Psoas muscle (tissue), 8 donors: ENCODE data around the gene CABP2. TPM values are rescaled to one million over a fixed set of nuclear protein-coding genes. Genes with fewer than 3 reads are reported as not detected.
"Not testable (repeated sequence)": the region's sequence is repeated elsewhere in the genome, so short reads cannot be mapped to it uniquely, and the experiment has no call there.

Experiments
- ATAC-seq, 4 donors: fragments of 200-7000 bp; cut with Tn5 transposase; one replicate each; pipeline ENCODE4 v1.9.1; 2020; ENCODE audit warnings: moderate library complexity in 3 of 4, mild to moderate bottlenecking in 2 of 4
- DNase-seq, 2 donors: peaks; one replicate each; pipeline ENCODE4 v3.0.0-alpha.2; 2020
- H3K27ac ChIP-seq: fragments of 200-600 bp; one replicate; pipeline ENCODE4 v1.8.0; 2022
- H3K27me3 ChIP-seq, 3 donors: fragments of 200-600 bp in 1 of 3; one replicate each; pipeline versions ENCODE4 v1.6.1 to v1.8.0; 2013 to 2022; ENCODE audit warnings: low read length in 2 of 3, mild to moderate bottlenecking in 2 of 3, moderate library complexity in 1 of 3; ENCODE audit not compliant: insufficient read depth in 3 of 3
- H3K36me3 ChIP-seq, 2 donors: fragments of 200-600 bp in 1 of 2; one replicate each; pipeline versions ENCODE4 v1.6.1 to v1.8.0; 2013 to 2022; ENCODE audit warnings: low read depth in 1 of 2, mild to moderate bottlenecking in 1 of 2, moderate library complexity in 1 of 2; ENCODE audit not compliant: insufficient read depth in 1 of 2
- H3K4me1 ChIP-seq: fragments of 200-600 bp; one replicate; pipeline ENCODE4 v1.8.0; 2022
- H3K4me3 ChIP-seq: fragments of 200-600 bp; one replicate; pipeline ENCODE4 v1.8.0; 2022; ENCODE audit warnings: mild to moderate bottlenecking
- H3K9me3 ChIP-seq: fragments of 200-600 bp; one replicate; pipeline ENCODE4 v1.8.0; 2022
- CTCF ChIP-seq: fragments of 200-600 bp; IDR thresholded peaks from one replicate; pipeline ENCODE4 v1.8.0; 2022; ENCODE audit warnings: antibody characterized with exemption
- WGBS, 3 donors: extraction: QIAGEN DNeasy Blood & Tissue Kit; methylation state at CpG; one replicate each; pipeline versions ENCODE4 v1.1.6 to v1.1.7; 2013; 5-methylcytosine and 5-hydroxymethylcytosine counted together
- intact Hi-C, 2 donors: fragments of 100-400 bp; cut with DNase I; formaldehyde crosslinking; loops; one replicate each; pipeline versions ENCODE4 v1.11.0 to v1.14.2; 2022
- polyA plus RNA-seq, 3 donors: library from polyadenylated mRNA; stranded (reverse); fragments of 200-250 nt; gene quantifications; one replicate each; pipeline ENCODE4 v1.2.3, GENCODE V29; 2013
- total RNA-seq, 4 donors: library from RNA; stranded (reverse); fragmentation: NEBNext Ultra II Directional in 2 of 4; extraction: Animal tissue kit (Norgen Biotek cat#: 25700) in 2 of 4; gene quantifications; one replicate each; pipeline versions ENCODE4 v1.2.1 to v1.2.4, GENCODE V29; 2021 to 2023
- donor health status: healthy with polysubstance abuse.
- donor health status: DM: no; HTN: no; CAD: no; lungs with moderate emphysema.
- donor health status: Bipolar disorder and iron deficiency.
- donor health status: healthy.
- donor health status: DM: yes; HTN: yes; CAD: no.
- donor health status: DM: no; HTN: no; CAD: no.
- donor health status: DM: no; HTN: no; CAD: no.
- donor health status: DM: yes; HTN: yes; CAD: no.

Gene CABP2
- total and polyA plus RNA-seq, 7 donors = not detected

GRCh38 chr11:67516806-67517205 is 6.4 kb downstream of the CABP2 start:
- ATAC-seq (no peak), DNase-seq (peak in 1 of 2 donors; percentile 31)
- 90 to 94% (median 94%) methylated on average over 9 of the region's 9 CpGs for WGBS, 3 donors
- intact Hi-C loops = no loop called here
- H3K4me1 ChIP-seq = no peaks in the 10 kb centered on the region
- no peak overlapping the region for H3K27ac ChIP-seq
- H3K36me3 ChIP-seq = no peaks in the 10 kb centered on the region
- no peaks in the 10 kb centered on the region for H3K9me3 ChIP-seq
- no peak overlapping the region for H3K4me3 ChIP-seq
- H3K27me3 ChIP-seq = peaks cover 0 to 10% (median 0%) of the 10 kb centered on the region in 3 donors
- TF ChIP-seq CTCF = no peak

- H3K4me1 ChIP-seq = no peaks in the 10 kb centered on the region
- WGBS, 3 donors = 73 to 79% (median 74%) methylated on average over 7 of the region's 7 CpGs
- no peaks in the 10 kb centered on the region for H3K36me3 ChIP-seq
- intact Hi-C loops = no loop called here
- no peak for ATAC-seq
- DNase-seq = no peak
- H3K27ac ChIP-seq = no peak overlapping the region
- no peak for TF ChIP-seq CTCF
- no peaks in the 10 kb centered on the region for H3K9me3 ChIP-seq
- no peak overlapping the region for H3K4me3 ChIP-seq
- H3K27me3 ChIP-seq = peaks cover 0 to 10% (median 0%) of the 10 kb centered on the region in 3 donors
Observed at GRCh38 chr11:67514116-67514515, 9.1 kb downstream of the CABP2 start.

GRCh38 chr11:67511558-67511957 is 11.7 kb downstream of the CABP2 start:
- ATAC-seq, intact Hi-C loops, H3K27ac ChIP-seq, H3K9me3 ChIP-seq, H3K27me3 ChIP-seq, H3K4me3 ChIP-seq, H3K36me3 ChIP-seq: not testable (repeated sequence)
- WGBS, 3 donors = 85 to 91% (median 87%) methylated on average over 4 of the region's 4 CpGs
- peaks cover 11% of the 10 kb centered on the region for H3K4me1 ChIP-seq
- DNase-seq = peak in 1 of 2 donors; percentile 28

- no peak overlapping the region for H3K27ac ChIP-seq
- 50 to 53% (median 53%) methylated on average over 3 of the region's 3 CpGs for WGBS, 3 donors
- peaks cover 0 to 10% (median 4%) of the 10 kb centered on the region in 3 donors for H3K27me3 ChIP-seq
- H3K9me3 ChIP-seq = no peaks in the 10 kb centered on the region
- DNase-seq = no peak
- peaks cover 24% of the 10 kb centered on the region for H3K4me1 ChIP-seq
- peaks cover 0 to 11% of the 10 kb centered on the region in 2 donors for H3K36me3 ChIP-seq
- no peak for TF ChIP-seq CTCF
- H3K4me3 ChIP-seq = no peak overlapping the region
- intact Hi-C loops = no loop called here
- ATAC-seq = no peak
Observed at GRCh38 chr11:67510023-67510345, 13.3 kb downstream of the CABP2 start.

GRCh38 chr11:67508486-67509121 is 14.6 kb downstream of the CABP2 start:
- Histone ChIP-seq H3K4me3 (peak overlapping the region; percentile 90), H3K27ac (peak overlapping the region; percentile 99), H3K9me3 (no peaks in the 10 kb centered on the region), H3K36me3 (peaks cover 0 to 11% of the 10 kb centered on the region in 2 donors), H3K27me3 (peaks cover 0 to 12% (median 8%) of the 10 kb centered on the region in 3 donors), H3K4me1 (peaks cover 27% of the 10 kb centered on the region)
- intact Hi-C loops = loop anchor here in 1 of 2 donors (5.0 kb wide), 1 partner anchor 41 kb away; the partner anchor contains the start of gene TMEM134
- DNase-seq (peak; percentile 99), ATAC-seq (peak; percentile 66 to 77 (median 72))
- no peak for TF ChIP-seq CTCF
- 0 to 1% (median 1%) methylated on average over 45 to 57 of the region's 57 CpGs for WGBS, 3 donors
